GM18505 (cell line): ENCODE measurements around the gene MAGEC1.

Experiments
- ATAC-seq: cut with Tn5 transposase; IDR thresholded peaks from one replicate; pipeline ENCODE4 v1.9.1; 2021; ENCODE audit not compliant: unreplicated experiment
- POLR2A ChIP-seq: IDR thresholded peaks from 4 replicates; pipeline ENCODE4 v1.6.1; 2011; ENCODE audit warnings: borderline replicate concordance; ENCODE audit not compliant: insufficient read depth, insufficient read length; ENCODE audit errors: extremely low read depth

MAGEC1 gene

DNA sequence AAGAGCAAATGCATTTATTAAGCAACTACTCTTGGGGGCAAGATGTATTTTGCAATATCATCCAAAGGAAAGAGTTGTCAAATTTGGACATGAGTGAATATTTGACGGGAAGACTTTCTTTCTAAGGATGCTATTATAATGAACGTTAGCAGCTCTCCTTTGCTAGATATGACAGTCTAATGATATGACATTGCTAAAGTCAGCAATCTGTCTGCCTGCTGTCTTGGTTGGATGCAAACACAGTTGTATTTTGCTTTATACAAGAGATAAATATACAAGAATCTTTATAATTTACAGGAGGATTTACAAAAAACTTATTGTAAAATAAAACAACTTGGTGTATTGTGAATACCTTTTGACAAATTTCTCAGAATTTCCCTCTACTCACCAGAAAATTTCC lies 37.5 kb downstream of the MAGEC1 start:
- ATAC-seq: no peak
- TF ChIP-seq POLR2A: no peak

DNA sequence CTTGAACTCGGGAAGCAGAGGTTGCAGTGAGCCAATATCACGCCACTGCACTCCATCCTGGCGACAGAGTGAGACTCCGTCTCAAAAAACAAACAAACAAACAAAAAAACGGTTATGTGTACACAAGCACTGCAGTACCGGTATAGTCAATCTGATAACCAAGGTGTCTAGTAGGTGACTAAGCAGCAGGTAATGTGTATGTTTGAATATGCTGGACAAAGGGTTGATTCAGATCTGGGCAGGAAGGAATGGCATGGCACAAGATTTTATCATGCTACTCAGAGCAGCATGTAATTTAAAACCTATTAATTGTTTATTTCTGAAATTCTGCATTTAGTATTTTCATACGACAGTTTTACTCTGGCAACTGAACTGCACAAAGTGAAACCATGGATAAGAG lies 41.7 kb downstream of the MAGEC1 start:
- TF ChIP-seq POLR2A: no peak
- no peak for ATAC-seq

DNA sequence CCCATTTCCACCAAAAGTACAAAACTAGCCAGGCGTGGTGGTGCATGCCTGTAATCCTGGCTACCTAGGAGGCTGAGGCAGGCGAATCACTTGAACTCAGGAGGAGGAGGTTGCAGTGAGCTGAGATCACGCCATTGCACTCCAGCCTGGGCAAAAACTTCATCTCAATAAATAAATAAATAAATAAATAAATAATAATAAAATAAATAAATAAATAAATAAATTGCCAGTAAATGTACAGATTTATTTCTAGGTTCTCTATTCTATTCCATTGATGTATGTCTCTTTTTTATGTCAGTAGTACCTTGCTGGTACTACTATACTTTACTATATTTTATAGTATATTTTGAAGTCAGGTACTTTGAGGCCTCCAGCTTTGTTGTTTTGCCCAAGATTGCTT lies 43.7 kb downstream of the MAGEC1 start:
- no peak for TF ChIP-seq POLR2A
- no peak for ATAC-seq

DNA sequence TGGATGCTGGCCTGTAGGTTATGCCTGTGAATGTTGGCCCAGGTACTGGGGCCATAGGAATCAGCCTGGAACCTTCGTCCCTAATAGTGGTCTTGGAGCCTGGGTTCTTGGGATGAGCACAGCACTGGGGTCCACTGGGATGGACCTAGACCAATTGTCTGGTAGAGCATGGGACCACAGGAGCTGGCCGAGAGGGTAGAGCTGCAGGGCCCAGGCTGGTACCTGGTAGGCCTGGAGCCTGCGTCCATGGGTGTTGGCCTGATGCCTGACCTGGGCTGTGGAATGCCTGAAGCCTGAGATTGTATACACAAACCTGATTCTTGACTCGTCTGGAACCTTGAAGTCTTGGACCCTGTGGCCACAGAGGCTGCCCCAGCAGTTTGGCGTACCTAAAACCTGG lies 48.9 kb downstream of the MAGEC1 start:
- TF ChIP-seq POLR2A: no peak
- no peak for ATAC-seq

DNA sequence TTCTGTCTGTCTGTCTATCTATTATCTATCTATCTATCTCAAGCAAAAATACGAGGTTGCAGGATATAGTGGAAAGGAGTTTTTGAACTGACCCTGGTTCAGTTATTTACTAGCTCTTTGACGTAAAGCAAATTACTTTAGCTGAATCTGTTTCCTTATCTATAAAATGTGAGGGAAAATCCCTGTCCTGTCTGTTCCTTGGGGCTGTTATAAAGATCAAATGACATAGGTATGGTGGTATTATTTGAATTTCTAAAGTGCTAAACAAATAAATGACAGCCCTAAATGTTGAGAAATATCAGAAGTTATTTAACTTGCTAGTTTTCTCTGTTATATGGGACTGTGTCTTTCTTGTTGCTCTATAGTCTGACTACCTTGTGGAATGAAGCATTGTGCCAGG lies 55.0 kb downstream of the MAGEC1 start:
- no peak for TF ChIP-seq POLR2A
- no peak for ATAC-seq
